Uterus (tissue), 2 donors: ENCODE data around the gene FSIP1.

Experiments used
- CTCF ChIP-seq, 4 experiments: fragments of 200-600 bp in 2 of 4; fragments of 450-650 bp in 2 of 4; sonication (generic) in 2 of 4; IDR thresholded peaks; one replicate each; pipeline ENCODE4 v1.5.1; 2016 to 2019; ENCODE audit warnings: antibody characterized with exemption in 4 of 4, mild to moderate bottlenecking in 2 of 4, moderate library complexity in 1 of 4
- POLR2A ChIP-seq, 2 donors: fragments of 450-650 bp; IDR thresholded peaks; one replicate each; pipeline ENCODE4 v1.6.1; 2016; ENCODE audit warnings: antibody characterized with exemption in 2 of 2, mild to moderate bottlenecking in 1 of 2, moderate library complexity in 1 of 2

DNA sequence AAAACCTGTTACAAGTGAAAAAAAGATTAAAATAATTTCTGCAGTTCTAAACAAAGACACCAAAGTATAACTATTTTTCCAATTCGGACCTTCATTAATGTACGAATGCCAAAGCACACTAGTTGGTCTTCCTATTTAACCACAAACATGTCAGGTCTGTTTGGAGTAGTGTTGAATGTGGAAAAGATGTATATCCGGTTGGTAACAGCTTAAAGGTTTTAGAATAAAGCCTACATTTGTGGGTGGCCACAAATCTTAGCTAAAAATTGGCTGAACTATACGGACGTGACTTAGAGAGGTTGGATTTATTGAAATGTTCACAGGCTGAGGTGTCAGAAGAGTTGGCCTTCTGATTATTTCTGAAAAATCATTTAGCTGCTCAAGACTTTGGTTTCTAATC is 78.4 kb downstream of the FSIP1 start:
- TF ChIP-seq CTCF (IDR thresholded peaks at IDR 0.05) (no peak), POLR2A (IDR thresholded peaks at IDR 0.05) (no peak)
